Glutamatergic neuron (in vitro differentiated cells): Measurements from ENCODE around the gene MYBPH. TPM values are rescaled to one million over a fixed set of nuclear protein-coding genes. Genes with fewer than 3 reads are reported as not detected.

ENCODE experiments used
- DNase-seq: peaks from one replicate; pipeline ENCODE4 v3.0.0; 2022
- H3K27ac Mint-ChIP-seq: one replicate; pipeline ENCODE4 v1.8.0; 2020; ENCODE audit warnings: mild to moderate bottlenecking, mixed read lengths, inconsistent platforms; ENCODE audit not compliant: unreplicated experiment
- H3K27me3 Mint-ChIP-seq: one replicate; pipeline ENCODE4 v1.8.0; 2020; ENCODE audit warnings: mild to moderate bottlenecking, moderate library complexity, mixed read lengths, inconsistent platforms; ENCODE audit not compliant: unreplicated experiment
- H3K36me3 Mint-ChIP-seq: one replicate; pipeline ENCODE4 v1.8.0; 2020; ENCODE audit warnings: mild to moderate bottlenecking, mixed read lengths, inconsistent platforms; ENCODE audit not compliant: unreplicated experiment
- H3K4me1 Mint-ChIP-seq: one replicate; pipeline ENCODE4 v1.8.0; 2020; ENCODE audit warnings: mild to moderate bottlenecking, low read depth, mixed read lengths, inconsistent platforms; ENCODE audit not compliant: unreplicated experiment
- H3K4me3 Mint-ChIP-seq: one replicate; pipeline ENCODE4 v1.8.0; 2020; ENCODE audit warnings: mild to moderate bottlenecking, mixed read lengths, inconsistent platforms; ENCODE audit not compliant: unreplicated experiment
- H3K9me3 Mint-ChIP-seq: one replicate; pipeline ENCODE4 v1.8.0; 2020; ENCODE audit warnings: mild to moderate bottlenecking, moderate library complexity, mixed read lengths, inconsistent platforms; ENCODE audit not compliant: unreplicated experiment
- CTCF ChIP-seq: fragments of 200-600 bp; sonication (generic); IDR thresholded peaks from one replicate; pipeline ENCODE4 v1.5.0; 2021; ENCODE audit not compliant: partially characterized antibody, unreplicated experiment
- total RNA-seq: library from RNA; stranded (reverse); fragmentation: NEBNext Ultra II Directional; extraction: Animal tissue kit (Norgen Biotek cat#: 25700); gene quantifications from one replicate; pipeline ENCODE4 v1.2.1, GENCODE V29; 2021; ENCODE audit not compliant: unreplicated experiment

MYBPH gene
- total RNA-seq, 1 donor from 2014 or later: not detected

DNA sequence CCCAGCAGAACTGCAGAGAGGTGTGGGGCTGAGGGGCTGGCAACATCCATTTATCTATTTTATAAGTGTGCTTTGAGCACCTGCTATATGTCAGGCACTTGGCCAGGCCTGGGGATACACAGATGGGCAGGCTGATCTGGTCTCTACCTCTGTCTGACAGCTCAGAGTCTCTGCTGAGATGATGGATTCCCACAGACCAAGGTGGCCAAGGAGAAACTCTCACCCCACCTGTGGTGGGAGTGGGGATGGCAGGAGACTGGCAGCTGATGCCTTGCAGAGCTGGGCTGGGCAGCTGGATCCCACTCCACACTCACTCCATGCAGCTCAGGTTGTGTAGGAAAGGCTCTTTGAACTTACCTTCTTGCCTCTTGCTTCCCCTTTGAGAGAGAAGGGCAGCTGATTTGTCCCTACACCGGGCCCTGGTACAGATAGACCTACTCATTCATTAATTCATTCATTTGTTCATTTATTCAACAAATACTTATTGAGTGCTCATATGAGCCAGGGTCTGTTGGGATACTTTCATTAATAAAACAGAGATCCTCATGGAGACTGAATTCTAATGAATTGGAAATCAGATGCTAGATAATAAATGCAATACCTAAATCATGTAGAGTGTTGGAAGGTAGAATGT, 39.1 kb downstream of the MYBPH start:
- no peaks in the 10 kb centered on the region for H3K27me3 Mint-ChIP-seq
- H3K27ac Mint-ChIP-seq: no peak overlapping the region
- peak; percentile 6 for TF ChIP-seq CTCF
- no peaks in the 10 kb centered on the region for H3K36me3 Mint-ChIP-seq
- H3K4me1 Mint-ChIP-seq: no peaks in the 10 kb centered on the region
- no peak overlapping the region for H3K4me3 Mint-ChIP-seq
- no peak for DNase-seq
- H3K9me3 Mint-ChIP-seq: no peaks in the 10 kb centered on the region

DNA sequence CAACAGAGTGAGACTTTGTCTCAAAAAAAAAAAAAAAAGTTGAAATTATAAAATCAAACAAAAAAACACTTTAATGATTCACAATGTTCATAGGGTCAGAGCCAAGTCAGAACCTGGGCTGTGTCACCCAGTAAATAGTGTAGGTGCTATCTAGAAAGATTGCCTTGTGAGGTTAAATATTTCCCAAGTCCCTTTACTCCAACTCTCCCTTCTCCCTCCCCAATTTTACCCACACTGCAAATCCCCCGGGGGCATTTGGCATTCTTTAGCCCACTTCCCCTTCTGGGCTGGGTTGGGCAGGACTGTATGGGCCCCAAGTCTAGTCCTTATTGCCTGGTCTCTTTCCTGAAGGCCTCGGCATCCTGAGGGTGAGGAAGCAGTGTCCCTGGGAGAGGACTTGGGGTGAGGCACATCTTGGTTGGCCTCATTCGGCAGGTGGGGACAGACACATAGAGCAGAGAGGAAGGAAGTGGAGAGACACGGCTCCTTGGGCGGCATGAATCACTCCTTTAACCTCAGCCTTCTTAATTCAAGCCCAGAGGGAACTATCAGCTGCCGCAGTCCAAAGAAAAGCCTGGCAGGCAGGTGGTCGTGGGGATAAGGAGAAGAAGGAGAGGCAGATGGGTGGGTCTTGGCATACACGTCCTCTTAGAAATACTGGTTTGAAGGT, 39.9 kb downstream of the MYBPH start:
- no peaks in the 10 kb centered on the region for H3K36me3 Mint-ChIP-seq

DNA sequence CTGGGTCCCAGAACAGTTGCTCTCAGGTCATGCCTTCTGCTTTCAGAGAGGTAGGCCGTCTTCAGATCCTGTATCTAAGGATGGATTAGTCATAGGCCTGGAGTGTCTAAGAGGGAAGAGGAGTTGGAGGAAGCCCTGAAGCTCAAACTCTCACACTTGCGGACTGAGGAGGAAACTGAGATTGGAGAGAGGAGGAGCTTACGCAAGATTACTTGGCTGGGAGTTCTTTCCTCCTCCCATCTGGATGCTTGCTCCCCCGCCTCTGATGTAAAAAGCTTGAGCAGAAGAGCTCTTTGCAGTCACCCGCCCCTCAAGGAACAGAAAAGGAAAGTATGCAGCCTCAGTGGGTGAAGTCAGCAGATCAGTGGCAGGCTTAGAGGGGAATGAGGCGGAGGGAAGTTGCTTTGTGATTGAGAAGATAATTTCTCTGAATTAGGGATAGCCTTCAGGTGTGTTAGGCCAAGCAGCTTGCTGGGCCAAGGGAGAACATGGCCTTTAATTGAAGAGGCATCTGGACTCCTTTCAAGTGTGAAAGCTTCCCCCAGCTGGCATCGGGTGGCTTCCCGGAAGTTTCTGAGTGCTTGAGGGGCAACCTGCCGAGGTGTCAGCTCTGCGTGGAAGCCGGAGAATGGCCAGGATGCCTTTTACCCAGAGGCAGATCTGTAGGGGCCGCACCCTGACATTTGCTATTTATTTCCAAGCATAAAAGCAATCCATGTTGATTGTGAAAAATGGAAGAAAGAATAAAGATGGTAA, 41.5 kb downstream of the MYBPH start:
- H3K36me3 Mint-ChIP-seq: no peaks in the 10 kb centered on the region
- no peak overlapping the region for H3K4me3 Mint-ChIP-seq
- H3K4me1 Mint-ChIP-seq: no peaks in the 10 kb centered on the region
- no peak for DNase-seq
- no peak overlapping the region for H3K27ac Mint-ChIP-seq
- H3K9me3 Mint-ChIP-seq: no peaks in the 10 kb centered on the region
- TF ChIP-seq CTCF: no peak
- H3K27me3 Mint-ChIP-seq: peaks cover 5% of the 10 kb centered on the region

More for the DNA sequence above, 39.9 kb downstream of the MYBPH start:
- DNase-seq: no peak
- Mint-ChIP-seq H3K9me3 (no peaks in the 10 kb centered on the region), H3K4me1 (no peaks in the 10 kb centered on the region), H3K27me3 (no peaks in the 10 kb centered on the region), H3K4me3 (no peak overlapping the region), H3K27ac (no peak overlapping the region)
- no peak for TF ChIP-seq CTCF

- Mint-ChIP-seq H3K4me1 (peaks cover 7% of the 10 kb centered on the region), H3K27me3 (peaks cover 15% of the 10 kb centered on the region), H3K27ac (no peak overlapping the region), H3K9me3 (no peaks in the 10 kb centered on the region), H3K36me3 (no peaks in the 10 kb centered on the region), H3K4me3 (no peak overlapping the region)
- DNase-seq: no peak
- no peak for TF ChIP-seq CTCF
Measured at GRCh38 chr1:203131548-203132200, 44.0 kb downstream of the MYBPH start.
